ENCODE results near the gene SOS1.
"Not testable (repeated sequence)": the region's sequence is repeated elsewhere in the genome, so short reads cannot be mapped to it uniquely, and the experiment has no call there.

Gene SOS1

DNA sequence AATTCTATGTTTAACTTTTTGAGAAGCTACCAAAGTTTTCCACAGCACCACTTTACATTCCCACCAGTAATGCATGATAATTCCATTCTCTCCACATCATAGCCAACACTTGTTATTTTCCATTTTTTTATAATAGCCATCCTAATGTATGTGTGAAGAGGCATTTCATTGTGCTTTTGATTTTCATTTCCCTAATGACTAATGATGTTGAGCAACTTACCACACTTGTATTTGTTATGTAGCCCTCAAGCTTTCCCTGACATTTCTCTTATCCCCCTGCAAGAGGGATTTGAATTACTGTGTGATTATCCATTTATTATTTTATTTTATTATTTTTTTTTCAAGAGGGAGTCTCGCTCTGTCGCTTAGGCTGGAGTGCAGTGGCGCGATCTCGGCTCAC lies 23.6 kb upstream of the SOS1 start:
- no peak for TF ChIP-seq GATA1 (IDR thresholded peaks at IDR 0.05; ENCODE audit: low read depth, low read length)
- TF ChIP-seq POLR2A (IDR thresholded peaks at IDR 0.05; ENCODE audit: low read length): no peak
- DNase-seq: no peak

DNA sequence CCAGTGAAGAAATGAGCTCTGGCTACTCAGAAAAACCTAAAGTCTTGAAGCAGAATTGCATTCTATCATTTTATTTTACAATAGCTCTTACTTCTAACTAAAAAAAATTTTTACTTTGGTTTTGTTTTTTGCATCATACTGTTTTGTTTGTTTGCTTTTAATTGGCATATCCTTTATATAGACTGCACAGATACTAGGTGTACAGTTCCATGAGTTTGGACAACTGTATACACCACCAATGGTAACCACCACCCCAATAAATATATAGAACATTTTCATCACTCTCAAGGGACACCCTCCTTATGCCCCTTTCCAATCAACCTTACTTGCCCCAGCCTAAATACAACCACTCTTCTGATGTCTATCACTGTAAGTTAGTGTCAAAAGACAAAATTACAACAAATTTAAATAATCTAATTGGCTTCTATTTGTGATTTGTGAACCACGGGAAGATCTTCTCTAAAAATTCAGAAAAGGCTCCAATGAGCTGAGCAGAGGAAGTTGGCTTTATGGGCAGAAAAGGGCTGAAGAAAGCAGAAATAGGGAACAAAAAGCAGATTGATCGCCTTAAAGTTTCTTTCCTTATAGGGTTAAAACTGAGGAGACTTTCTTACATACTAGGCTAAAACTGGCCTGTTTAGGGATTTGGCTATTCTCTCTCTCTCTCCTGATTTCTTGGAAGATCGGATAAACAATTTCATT lies 22.2 kb upstream of the SOS1 start:
- no peak for DNase-seq
- TF ChIP-seq POLR2A (IDR thresholded peaks at IDR 0.05; ENCODE audit: low read length) (no peak), GATA1 (IDR thresholded peaks at IDR 0.05; ENCODE audit: low read depth, low read length) (no peak)

DNA sequence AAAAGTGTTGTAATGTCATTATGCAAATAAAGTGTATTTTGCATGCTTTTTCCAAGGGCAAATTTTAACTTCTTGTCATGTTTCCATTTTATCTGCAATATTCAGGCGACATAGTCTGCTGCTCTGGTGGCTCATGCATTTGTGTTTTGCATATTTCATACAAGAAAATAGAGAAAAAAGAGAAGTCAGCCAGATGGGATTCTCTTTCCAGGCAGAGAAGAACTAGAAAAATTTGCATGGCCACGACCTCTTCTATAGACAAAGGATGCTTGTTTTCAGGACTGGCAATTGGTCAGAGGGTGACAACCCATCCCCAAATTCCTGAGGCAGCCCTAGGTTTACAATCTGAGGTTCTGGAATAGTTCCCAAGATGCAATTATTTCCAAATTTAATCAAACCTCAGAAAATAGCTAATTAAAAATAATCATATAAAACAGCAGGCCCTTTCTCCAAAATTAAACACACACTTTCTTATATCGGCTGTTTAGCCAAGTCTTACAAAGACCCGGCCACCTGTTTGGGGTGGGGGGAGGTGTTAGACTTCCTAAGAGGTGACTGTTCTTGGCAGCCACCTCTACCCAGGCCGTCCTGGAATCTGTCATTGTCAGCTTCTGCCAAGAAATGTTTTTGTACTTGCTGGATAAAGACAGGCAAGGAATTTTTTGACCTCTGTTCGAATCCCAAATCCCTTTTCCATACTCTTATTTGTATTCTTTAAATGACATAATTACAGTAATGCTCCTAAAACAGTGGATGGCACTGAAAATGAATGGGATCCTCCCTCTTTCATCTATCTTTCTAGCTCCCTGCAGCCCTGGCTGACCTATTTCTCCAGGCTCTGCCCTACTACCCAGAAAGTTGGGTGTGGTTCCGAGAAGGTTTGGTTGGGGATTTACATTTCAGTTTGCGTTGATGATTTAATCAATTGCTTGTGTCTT lies 20.8 kb upstream of the SOS1 start:
- DNase-seq: peak; percentile 88 to 90
- TF ChIP-seq GATA1 (IDR thresholded peaks at IDR 0.05; ENCODE audit: low read depth, low read length) (no peak), POLR2A (IDR thresholded peaks at IDR 0.05; ENCODE audit: low read length) (peak; percentile 29)

DNA sequence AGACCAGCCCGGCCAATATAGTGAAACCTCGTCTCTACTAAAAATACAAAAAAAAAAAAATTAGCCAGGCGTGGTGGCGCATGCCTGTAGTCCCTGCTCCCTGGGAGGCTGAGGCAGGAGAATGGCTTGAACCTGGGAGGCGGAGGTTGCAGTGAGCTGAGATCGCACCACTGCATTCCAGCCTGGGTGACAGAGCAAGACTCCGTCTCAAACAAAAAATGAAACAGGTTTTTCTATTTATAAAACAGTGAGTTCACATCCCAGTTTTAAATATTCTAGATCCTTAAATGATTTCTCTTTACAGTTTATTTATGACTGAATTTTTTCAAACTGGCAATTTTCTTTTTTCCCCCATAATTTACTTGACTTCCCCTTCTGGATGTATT lies 20.1 kb upstream of the SOS1 start:
- DNase-seq: not testable (repeated sequence)

DNA sequence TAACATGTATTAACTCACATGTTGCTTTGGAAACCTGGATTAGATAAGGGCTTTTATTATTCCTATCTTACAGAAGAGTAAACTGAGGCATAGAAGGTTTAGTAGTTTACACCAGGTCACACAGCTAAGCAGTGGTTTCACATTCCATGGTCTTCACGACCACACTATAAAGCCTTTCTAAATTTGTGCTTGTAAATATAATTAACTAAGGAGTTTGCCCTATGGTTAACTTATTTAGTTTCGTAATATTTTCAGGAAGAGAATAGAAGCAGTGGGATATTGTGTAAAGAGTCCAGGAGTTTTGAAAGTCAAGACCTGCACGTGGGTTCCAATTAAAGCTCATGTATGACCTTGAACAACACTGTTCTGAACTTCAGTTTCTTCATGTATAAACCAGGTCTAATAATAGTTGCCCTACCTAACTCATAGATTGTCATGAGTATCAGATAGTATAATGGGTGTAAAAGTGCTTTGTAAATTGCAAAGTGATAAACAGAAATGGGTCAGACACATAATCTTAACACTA lies 19.5 kb upstream of the SOS1 start:
- DNase-seq: no peak
- TF ChIP-seq GATA1 (IDR thresholded peaks at IDR 0.05; ENCODE audit: low read depth, low read length): no peak
- no peak for TF ChIP-seq POLR2A (IDR thresholded peaks at IDR 0.05; ENCODE audit: low read length)

DNA sequence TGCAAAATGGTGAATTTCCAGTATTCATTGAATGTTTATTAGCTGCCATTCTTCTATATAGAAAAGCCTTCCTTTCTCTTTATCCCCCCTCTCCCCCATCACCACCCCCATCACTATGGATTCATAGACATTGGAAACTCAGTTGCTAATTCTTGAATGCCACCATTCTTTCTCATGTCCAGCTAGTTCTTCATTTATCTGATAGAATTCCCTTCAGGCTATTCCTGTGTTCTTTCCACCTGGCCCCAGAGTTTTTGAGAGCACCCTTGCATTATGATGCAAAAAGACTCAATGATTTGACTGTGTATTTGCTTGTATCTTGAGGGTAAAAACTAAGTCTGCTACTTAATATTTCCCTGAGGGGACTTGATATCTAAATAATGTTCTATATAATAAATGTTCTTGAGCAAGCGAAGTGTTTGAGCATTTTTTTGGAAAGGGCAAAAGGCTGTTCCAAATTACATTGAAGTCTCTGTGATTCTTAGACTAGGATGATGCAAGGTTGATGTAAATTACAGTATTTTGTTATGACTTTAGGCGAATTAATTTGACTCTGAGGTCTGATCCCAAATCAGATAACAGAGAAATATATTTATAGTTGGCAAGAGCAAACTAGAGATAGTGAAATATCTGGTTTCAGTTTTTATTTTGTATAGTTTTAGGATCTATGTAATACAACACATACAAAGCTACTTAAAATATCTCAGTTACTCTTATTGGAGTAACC lies 18.8 kb upstream of the SOS1 start:
- TF ChIP-seq POLR2A (IDR thresholded peaks at IDR 0.05; ENCODE audit: low read length): no peak
- TF ChIP-seq GATA1 (IDR thresholded peaks at IDR 0.05; ENCODE audit: low read depth, low read length): no peak
- DNase-seq: peak; percentile 17 to 57

DNA sequence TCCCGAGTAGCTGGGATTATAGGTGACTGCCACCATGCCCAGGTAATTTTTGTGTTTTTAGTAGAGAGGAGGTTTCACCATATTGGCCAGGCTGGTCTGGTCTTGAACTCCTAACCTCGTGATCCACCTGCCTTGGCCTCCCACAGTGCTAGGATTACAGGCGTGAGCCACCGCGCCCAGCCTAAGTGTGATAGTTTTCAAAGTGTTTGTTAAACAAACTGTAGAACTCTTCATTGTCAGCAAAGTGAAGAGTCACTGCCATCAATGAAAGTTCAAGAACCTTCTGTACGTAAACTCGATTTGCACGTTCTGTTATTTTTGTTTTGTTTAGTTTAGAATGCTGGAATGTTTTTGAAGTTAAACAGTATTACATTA lies 18.0 kb upstream of the SOS1 start:
- TF ChIP-seq GATA1 (IDR thresholded peaks at IDR 0.05; ENCODE audit: low read depth, low read length) (no peak), POLR2A (IDR thresholded peaks at IDR 0.05; ENCODE audit: low read length) (no peak)
- no peak for DNase-seq

DNA sequence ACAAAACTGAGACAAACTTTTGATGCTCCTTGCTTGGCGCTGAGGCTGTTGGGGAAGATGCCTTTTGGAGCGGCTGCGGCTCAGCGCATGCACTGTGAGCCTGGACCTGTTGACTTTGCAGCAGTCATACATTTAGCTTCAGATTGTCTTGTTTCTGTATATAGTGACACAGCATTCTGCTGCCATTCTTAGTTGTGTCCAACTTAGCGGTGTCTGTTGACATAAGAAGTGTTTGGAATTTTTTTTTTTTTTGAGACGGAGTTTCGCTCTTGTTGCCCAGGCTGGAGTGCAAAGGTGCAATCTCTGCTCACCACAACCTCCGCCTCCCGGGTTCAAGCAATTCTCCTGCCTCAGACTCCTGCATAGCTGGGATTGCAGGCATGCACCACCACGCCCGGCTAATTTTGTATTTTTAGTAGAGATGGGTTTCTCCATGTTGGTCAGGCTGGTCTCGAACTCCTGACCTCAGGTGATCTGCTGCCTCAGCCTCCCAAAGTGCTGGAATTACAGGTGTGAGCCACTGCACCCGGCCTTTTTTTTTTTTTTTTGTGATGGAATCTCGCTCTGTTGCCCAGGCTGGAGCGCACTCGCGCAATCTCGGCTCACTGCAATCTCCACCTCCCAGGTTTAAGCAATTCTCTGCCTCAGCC lies 17.5 kb upstream of the SOS1 start:
- not testable (repeated sequence) for DNase-seq

DNA sequence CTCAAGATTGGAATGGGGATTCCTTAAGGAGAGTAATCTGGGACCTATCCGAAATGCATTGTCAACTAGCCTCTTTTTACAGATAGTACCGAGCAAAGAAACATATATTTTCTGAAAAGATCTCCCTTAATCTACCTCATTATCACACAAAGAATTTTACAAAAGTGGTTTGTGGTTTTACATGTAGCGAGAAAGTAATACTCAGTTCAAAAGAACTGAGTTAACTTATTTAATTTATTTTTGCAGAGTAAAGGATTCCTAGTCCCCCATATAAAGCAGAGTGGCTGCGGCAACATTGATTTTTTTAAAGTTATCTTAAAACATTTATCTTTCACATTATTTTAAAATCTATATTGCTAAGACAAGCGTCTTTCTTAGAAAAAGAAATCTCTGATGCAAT lies 15.9 kb upstream of the SOS1 start:
- TF ChIP-seq GATA1 (IDR thresholded peaks at IDR 0.05; ENCODE audit: low read depth, low read length) (no peak), POLR2A (IDR thresholded peaks at IDR 0.05; ENCODE audit: low read length) (no peak)
- no peak for DNase-seq

DNA sequence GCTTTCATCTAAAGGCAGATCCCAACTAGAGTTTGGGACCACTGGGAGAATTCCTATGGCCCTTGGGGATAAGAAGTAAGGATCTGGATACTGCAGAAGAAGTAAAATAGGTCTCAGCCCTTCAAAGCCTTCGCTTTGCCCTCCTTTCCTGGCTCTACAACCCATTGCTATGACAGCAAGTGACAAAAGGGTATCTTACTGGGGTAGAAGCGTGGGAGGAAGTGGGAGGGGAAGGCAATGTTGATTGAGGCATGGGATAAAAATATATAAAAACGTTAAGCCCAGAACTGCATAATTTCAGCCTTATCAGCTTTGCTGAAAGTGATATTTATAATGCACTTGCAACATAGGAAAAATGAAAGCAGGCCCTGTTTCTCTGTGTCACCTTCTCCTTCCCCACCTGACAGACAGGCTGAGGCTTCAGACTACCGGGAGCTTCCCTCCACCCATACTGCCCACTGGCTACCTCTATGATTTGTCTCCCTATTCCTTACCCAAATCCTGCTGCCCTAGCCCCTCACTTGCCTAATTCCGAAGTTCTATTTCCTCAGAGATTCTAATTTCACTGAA lies 14.9 kb upstream of the SOS1 start:
- no peak for DNase-seq
- TF ChIP-seq GATA1 (IDR thresholded peaks at IDR 0.05; ENCODE audit: low read depth, low read length): no peak
- TF ChIP-seq POLR2A (IDR thresholded peaks at IDR 0.05; ENCODE audit: low read length): no peak

DNA sequence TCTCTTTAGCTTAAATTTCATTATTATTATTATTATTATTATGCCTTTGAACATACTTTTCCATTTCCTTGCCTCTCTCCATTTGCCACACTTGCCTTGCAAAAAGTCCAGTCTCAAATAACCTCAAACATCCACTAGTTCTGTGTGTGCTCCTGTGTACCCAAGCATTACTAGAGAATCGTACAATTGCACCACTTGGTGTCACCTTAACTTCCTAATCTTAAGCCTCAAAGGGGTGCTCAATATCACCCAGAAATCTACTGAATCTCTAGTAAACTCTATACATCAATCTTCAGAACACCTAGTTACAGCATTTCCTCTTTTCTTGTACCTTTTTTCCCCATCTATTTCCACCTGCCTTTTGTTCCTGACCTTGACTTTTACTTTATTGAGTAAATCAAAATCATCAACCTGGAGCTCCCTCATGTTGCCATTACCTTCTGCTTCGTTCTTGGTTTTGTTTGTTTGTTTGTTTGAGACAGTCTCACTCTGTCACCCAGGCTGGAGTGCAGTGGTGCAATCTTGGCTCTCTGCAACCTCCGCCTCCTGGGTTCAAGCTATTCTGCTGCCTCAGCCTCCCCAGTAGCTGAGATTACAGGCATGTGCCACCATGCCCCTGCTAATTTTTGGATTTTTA lies 12.5 kb upstream of the SOS1 start:
- no peak for DNase-seq
- no peak for TF ChIP-seq POLR2A (IDR thresholded peaks at IDR 0.05; ENCODE audit: low read length)
- TF ChIP-seq GATA1 (IDR thresholded peaks at IDR 0.05; ENCODE audit: low read depth, low read length): no peak

DNA sequence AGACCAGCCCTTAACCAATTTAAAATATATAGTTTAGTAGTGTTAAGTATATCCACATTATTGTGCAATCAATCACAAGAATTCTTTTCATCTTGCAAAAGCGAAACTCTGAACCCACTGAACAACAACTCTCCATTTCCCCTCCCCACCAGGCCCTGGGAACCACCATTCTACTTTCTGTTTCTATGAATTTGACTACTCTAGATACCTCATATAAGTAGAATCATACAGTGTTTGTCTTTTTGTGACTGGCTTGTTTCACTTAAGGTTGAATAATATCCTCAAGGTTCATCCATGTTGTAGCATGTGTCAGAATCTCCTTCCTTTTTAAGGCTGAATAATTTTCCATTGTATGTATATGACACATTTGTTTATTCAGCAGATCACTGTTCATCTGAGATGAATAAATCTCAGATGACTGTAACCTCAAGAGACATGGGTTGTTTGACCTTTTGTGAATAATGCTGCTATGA lies 8.1 kb upstream of the SOS1 start:
- DNase-seq: no peak
- TF ChIP-seq POLR2A (IDR thresholded peaks at IDR 0.05; ENCODE audit: low read length): no peak
- TF ChIP-seq GATA1 (IDR thresholded peaks at IDR 0.05; ENCODE audit: low read depth, low read length): no peak

DNA sequence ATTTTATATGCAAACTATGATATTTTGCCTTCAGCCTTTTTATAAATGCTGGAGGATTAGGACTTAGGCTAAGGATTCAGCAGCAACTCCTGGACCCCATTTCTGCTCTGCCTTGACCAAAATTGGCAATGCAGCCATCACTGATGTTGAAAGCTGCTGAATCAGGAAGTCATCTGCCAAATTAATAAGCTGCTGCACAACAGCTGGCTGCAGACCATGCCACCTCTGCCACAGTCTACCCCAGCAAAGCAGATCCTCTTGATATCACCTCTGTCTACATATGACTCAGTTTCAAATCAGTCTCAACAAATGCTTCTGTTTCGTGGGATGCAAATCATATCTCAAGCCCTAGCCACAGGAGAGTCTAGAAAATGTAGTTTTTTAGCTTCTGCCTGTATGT lies 7.1 kb upstream of the SOS1 start:
- peak in 1 of 2 experiments; percentile 10 for DNase-seq
- TF ChIP-seq POLR2A (IDR thresholded peaks at IDR 0.05; ENCODE audit: low read length) (no peak), GATA1 (IDR thresholded peaks at IDR 0.05; ENCODE audit: low read depth, low read length) (no peak)
